Neural cell (in vitro differentiated cells): Measurements from ENCODE around the gene GHITM. TPM values are rescaled to one million over a fixed set of nuclear protein-coding genes. Genes with fewer than 3 reads are reported as not detected.

ENCODE experiments used
- H2AFZ ChIP-seq: fragments of 200-600, 300-800 bp; sonication (generic), shearing (Covaris generic); 2 replicates; pipeline ENCODE4 v1.6.0; 2014; ENCODE audit warnings: low read depth, mild to moderate bottlenecking, antibody characterized with exemption, low read length, moderate library complexity
- H3F3A ChIP-seq: fragments of 200-600 bp; shearing (Covaris generic); 2 replicates; pipeline ENCODE4 v1.6.1; 2016; ENCODE audit warnings: mild to moderate bottlenecking, moderate library complexity, mixed read lengths, antibody characterized with exemption, low read length; ENCODE audit not compliant: insufficient read depth, poor library complexity, severe bottlenecking
- H3K27ac ChIP-seq: fragments of 200-600, 300-800 bp; sonication (generic), shearing (Covaris generic); 2 replicates; pipeline ENCODE4 v1.5.1; 2014; ENCODE audit warnings: mild to moderate bottlenecking, low read length, moderate library complexity
- H3K27me3 ChIP-seq: fragments of 300-800, 200-600 bp; sonication (generic), shearing (Covaris generic); 2 replicates; pipeline ENCODE4 v1.6.0; 2014; ENCODE audit warnings: mild to moderate bottlenecking, low read depth, low read length, moderate library complexity; ENCODE audit not compliant: insufficient read depth
- H3K36me3 ChIP-seq: fragments of 300-800, 200-600 bp; sonication (generic), shearing (Covaris generic); 2 replicates; pipeline ENCODE4 v1.5.1; 2014; ENCODE audit warnings: mild to moderate bottlenecking, antibody characterized with exemption, low read length, moderate library complexity; ENCODE audit not compliant: insufficient read depth
- H3K4me2 ChIP-seq: fragments of 300-800, 200-600 bp; sonication (generic), shearing (Covaris generic); 2 replicates; pipeline ENCODE4 v1.6.0; 2014; ENCODE audit warnings: mild to moderate bottlenecking, low read length
- H3K4me3 ChIP-seq: fragments of 300-800, 200-600 bp; sonication (generic), shearing (Covaris generic); 2 replicates; pipeline ENCODE4 v1.5.1; 2014; ENCODE audit warnings: mild to moderate bottlenecking, low read length, moderate library complexity
- H3K79me2 ChIP-seq: fragments of 200-600 bp; shearing (Covaris generic); replicated peaks from 2 replicates; pipeline ENCODE4 v1.6.0; 2014; ENCODE audit warnings: mild to moderate bottlenecking, low read length, moderate library complexity; ENCODE audit not compliant: insufficient read depth
- H3K9ac ChIP-seq: fragments of 300-800, 200-600 bp; sonication (generic), shearing (Covaris generic); 2 replicates; pipeline ENCODE4 v1.6.1; 2016; ENCODE audit warnings: mild to moderate bottlenecking, low read length, mixed read lengths
- H3K9me2 ChIP-seq: fragments of 200-600 bp; shearing (Covaris generic); 2 replicates; pipeline ENCODE4 v1.6.1; 2016; ENCODE audit warnings: mild to moderate bottlenecking, low read length, mixed read lengths; ENCODE audit not compliant: insufficient read depth
- H3K9me3 ChIP-seq: fragments of 200-600, 300-800 bp; sonication (generic), shearing (Covaris generic); 2 replicates; pipeline ENCODE4 v1.6.1; 2016; ENCODE audit warnings: mild to moderate bottlenecking, mixed run types, low read length, moderate library complexity, mixed read lengths
- H4K20me1 ChIP-seq: fragments of 200-600 bp; shearing (Covaris generic); 2 replicates; pipeline ENCODE4 v1.6.1; 2016; ENCODE audit warnings: mild to moderate bottlenecking, mixed run types; ENCODE audit not compliant: insufficient read depth
- CTCF ChIP-seq: fragments of 450-650 bp; IDR thresholded peaks from 2 replicates; pipeline ENCODE4 v1.5.1; 2014; ENCODE audit warnings: antibody characterized with exemption, mild to moderate bottlenecking, moderate library complexity; ENCODE audit not compliant: poor library complexity, severe bottlenecking
- EP300 ChIP-seq: fragments of 450-650 bp; conservative IDR thresholded peaks from 2 replicates; pipeline ENCODE4 v1.6.1; 2014; ENCODE audit warnings: antibody characterized with exemption, mild to moderate bottlenecking, moderate library complexity; ENCODE audit not compliant: poor library complexity, severe bottlenecking
- EZH2 ChIP-seq: fragments of 200-600, 300-800 bp; shearing (Covaris generic), sonication (generic); IDR thresholded peaks from 2 replicates; pipeline ENCODE4 v1.6.1; 2014; ENCODE audit warnings: antibody characterized with exemption, low read length, borderline replicate concordance, mild to moderate bottlenecking; ENCODE audit not compliant: insufficient read depth, poor library complexity, severe bottlenecking
- MXI1 ChIP-seq: fragments of 450-650 bp; conservative IDR thresholded peaks from 2 replicates; pipeline ENCODE4 v1.6.1; 2014; ENCODE audit warnings: antibody characterized with exemption, mild to moderate bottlenecking; ENCODE audit not compliant: poor library complexity, severe bottlenecking
- POLR2AphosphoS5 ChIP-seq: IDR thresholded peaks from 2 replicates; pipeline ENCODE4 v1.6.1; 2012
- RAD21 ChIP-seq: fragments of 450-650 bp; conservative IDR thresholded peaks from 2 replicates; pipeline ENCODE4 v1.6.1; 2014; ENCODE audit warnings: antibody characterized with exemption, mild to moderate bottlenecking, moderate library complexity
- REST ChIP-seq: IDR thresholded peaks from 2 replicates; pipeline ENCODE4 v1.6.1; 2012; ENCODE audit warnings: borderline replicate concordance
- SMC3 ChIP-seq: fragments of 450-650 bp; conservative IDR thresholded peaks from 2 replicates; pipeline ENCODE4 v1.6.1; 2014; ENCODE audit warnings: antibody characterized with exemption, mild to moderate bottlenecking, moderate library complexity; ENCODE audit not compliant: poor library complexity
- TAF1 ChIP-seq: IDR thresholded peaks from 2 replicates; pipeline ENCODE4 v1.6.1; 2012; ENCODE audit warnings: low read depth
- polyA plus RNA-seq: library from polyadenylated mRNA; depleted of rRNA; stranded (reverse); fragments of >200 nt; gene quantifications from 2 replicates; pipeline ENCODE4 v1.2.3, GENCODE V29; 2014

The GHITM gene
- polyA plus RNA-seq, 1 donor from 2014 or later = 306 TPM

- H3K79me2 ChIP-seq = no peaks in the 10 kb centered on the region
- no peaks in the 10 kb centered on the region for H3K36me3 ChIP-seq
- TF ChIP-seq TAF1 (no peak), RAD21 (no peak), POLR2AphosphoS5 (no peak), REST (no peak), EP300 (no peak), CTCF (no peak), MXI1 (no peak)
- H4K20me1 ChIP-seq = no peaks in the 10 kb centered on the region
- no peak overlapping the region for H3K9ac ChIP-seq
- no peaks in the 10 kb centered on the region for H3K9me2 ChIP-seq
- H3K27me3 ChIP-seq = no peaks in the 10 kb centered on the region
- H3F3A ChIP-seq = no peaks in the 10 kb centered on the region
- no peak overlapping the region for H2AFZ ChIP-seq
- H3K4me2 ChIP-seq = no peak overlapping the region
- H3K9me3 ChIP-seq = no peaks in the 10 kb centered on the region
- no peak overlapping the region for H3K4me3 ChIP-seq
- H3K27ac ChIP-seq = no peak overlapping the region
Observed at GRCh38 chr10:84184517-84184916, 45.2 kb downstream of the GHITM start.

GRCh38 chr10:84185526-84186175 lies 46.3 kb downstream of the GHITM start:
- H3K79me2 ChIP-seq = no peaks in the 10 kb centered on the region
- no peak overlapping the region for H2AFZ ChIP-seq
- H3F3A ChIP-seq = no peaks in the 10 kb centered on the region
- no peak overlapping the region for H3K4me2 ChIP-seq
- no peaks in the 10 kb centered on the region for H3K27me3 ChIP-seq
- H3K9me2 ChIP-seq = no peaks in the 10 kb centered on the region
- no peak overlapping the region for H3K27ac ChIP-seq
- TF ChIP-seq EZH2 (no peak), SMC3 (no peak), EP300 (no peak), POLR2AphosphoS5 (no peak), MXI1 (no peak), REST (no peak), TAF1 (no peak), RAD21 (no peak), CTCF (no peak)
- no peaks in the 10 kb centered on the region for H3K36me3 ChIP-seq
- H3K9ac ChIP-seq = no peak overlapping the region
- no peaks in the 10 kb centered on the region for H3K9me3 ChIP-seq
- no peaks in the 10 kb centered on the region for H4K20me1 ChIP-seq
- no peak overlapping the region for H3K4me3 ChIP-seq
